SK-N-SH treated with all-trans-retinoic acid at 6 μM for 48 hours (cell line): ENCODE results near the gene COL9A3.
"Not testable (repeated sequence)": the region's sequence is repeated elsewhere in the genome, so short reads cannot be mapped to it uniquely, and the experiment has no call there.

ENCODE experiments used
- ATAC-seq: fragments of 200-7000 bp; cut with Tn5 transposase; 3 replicates; pipeline ENCODE4 v1.9.1; 2020; ENCODE audit warnings: mild to moderate bottlenecking, moderate library complexity
- ARNTL ChIP-seq: fragments of 450-650 bp; formaldehyde crosslinking; IDR thresholded peaks from 2 replicates; pipeline ENCODE4 v1.5.0; 2020; ENCODE audit warnings: low read depth, mild to moderate bottlenecking, moderate library complexity, borderline replicate concordance
- BACH2 ChIP-seq: fragments of 250-450 bp; sonication (Bioruptor Pico); IDR thresholded peaks from 2 replicates; pipeline ENCODE4 v1.9.0; 2021; ENCODE audit warnings: mild to moderate bottlenecking, borderline replicate concordance
- ESRRG ChIP-seq: fragments of 250-450 bp; sonication (Bioruptor Pico); IDR thresholded peaks from 2 replicates; pipeline ENCODE4 v1.6.1; 2021; ENCODE audit warnings: mild to moderate bottlenecking
- GLIS3 ChIP-seq: fragments of 250-450 bp; sonication (Bioruptor Pico); IDR thresholded peaks from 2 replicates; pipeline ENCODE4 v1.5.0; 2020; ENCODE audit warnings: mild to moderate bottlenecking, moderate library complexity
- ISL1 ChIP-seq: fragments of 250-450 bp; sonication (Bioruptor Pico); IDR thresholded peaks from 2 replicates; pipeline ENCODE4 v2.1.2; 2022; ENCODE audit warnings: mild to moderate bottlenecking, moderate library complexity
- OSR1 ChIP-seq: fragments of 250-450 bp; sonication (Bioruptor Pico); IDR thresholded peaks from 2 replicates; pipeline ENCODE4 v1.8.0; 2022; ENCODE audit warnings: moderate library complexity, mild to moderate bottlenecking, inconsistent platforms
- PPARA ChIP-seq: fragments of 250-450 bp; sonication (Bioruptor Pico); IDR thresholded peaks from 2 replicates; pipeline ENCODE4 v1.5.0; 2020; ENCODE audit warnings: mild to moderate bottlenecking, borderline replicate concordance
- RARB ChIP-seq: fragments of 250-450 bp; sonication (Bioruptor Pico); IDR thresholded peaks from 2 replicates; pipeline ENCODE4 v1.8.0; 2021; ENCODE audit warnings: mild to moderate bottlenecking, moderate library complexity
- TCF4 ChIP-seq: fragments of 250-450 bp; sonication (Bioruptor Pico); IDR thresholded peaks from 2 replicates; pipeline ENCODE4 v1.8.0; 2021; ENCODE audit warnings: mild to moderate bottlenecking, moderate library complexity, borderline replicate concordance
- TOX ChIP-seq: fragments of 250-450 bp; sonication (Bioruptor Pico); IDR thresholded peaks from 2 replicates; pipeline ENCODE4 v1.8.0; 2021; ENCODE audit warnings: mild to moderate bottlenecking, moderate library complexity, borderline replicate concordance
- TSHZ2 ChIP-seq: fragments of 250-450 bp; sonication (Bioruptor Pico); IDR thresholded peaks from 2 replicates; pipeline ENCODE4 v1.5.0; 2020; ENCODE audit warnings: mild to moderate bottlenecking, moderate library complexity
- ZFP3 ChIP-seq: fragments of 250-450 bp; sonication (Bioruptor Pico); IDR thresholded peaks from 2 replicates; pipeline ENCODE4 v1.5.0; 2020; ENCODE audit warnings: mild to moderate bottlenecking, moderate library complexity
- ZFP30 ChIP-seq: fragments of 450-650 bp; formaldehyde crosslinking; IDR thresholded peaks from 2 replicates; pipeline ENCODE4 v1.5.0; 2022; ENCODE audit warnings: mild to moderate bottlenecking, moderate library complexity
- ZNF565 ChIP-seq: fragments of 450-650 bp; formaldehyde crosslinking; conservative IDR thresholded peaks from 2 replicates; pipeline ENCODE4 v1.5.0; 2020; ENCODE audit warnings: low read depth, mild to moderate bottlenecking, moderate library complexity
- ZNF70 ChIP-seq: fragments of 450-650 bp; formaldehyde crosslinking; IDR thresholded peaks from 2 replicates; pipeline ENCODE4 v1.5.0; 2020; ENCODE audit warnings: mild to moderate bottlenecking, moderate library complexity
- ZNF8 ChIP-seq: fragments of 450-650 bp; formaldehyde crosslinking; IDR thresholded peaks from 2 replicates; pipeline ENCODE4 v1.5.0; 2020; ENCODE audit warnings: mild to moderate bottlenecking, moderate library complexity
- TF ChIP-seq, protein P1 (sequence below): fragments of 250-450 bp; sonication (Bioruptor Pico); IDR thresholded peaks from 2 replicates; pipeline ENCODE4 v1.8.0; 2020; ENCODE audit warnings: mild to moderate bottlenecking, moderate library complexity, borderline replicate concordance
- TF ChIP-seq, protein P2 (sequence below): fragments of 250-450 bp; sonication (Bioruptor Pico); IDR thresholded peaks from 2 replicates; pipeline ENCODE4 v1.5.1; 2021; ENCODE audit warnings: mild to moderate bottlenecking, moderate library complexity
- TF ChIP-seq, protein P3 (sequence below): fragments of 250-450 bp; sonication (Bioruptor Pico); IDR thresholded peaks from 2 replicates; pipeline ENCODE4 v1.8.0; 2021; ENCODE audit warnings: low read depth, mild to moderate bottlenecking, moderate library complexity, borderline replicate concordance
- TF ChIP-seq, protein P4 (sequence below): fragments of 250-450 bp; sonication (Bioruptor Pico); IDR thresholded peaks from 2 replicates; pipeline ENCODE4 v1.5.1; 2020; ENCODE audit warnings: low read depth, mild to moderate bottlenecking, moderate library complexity

The COL9A3 gene

GRCh38 chr20:62846166-62846890, 29.5 kb downstream of the COL9A3 start:
- TF ChIP-seq, protein P1, sequence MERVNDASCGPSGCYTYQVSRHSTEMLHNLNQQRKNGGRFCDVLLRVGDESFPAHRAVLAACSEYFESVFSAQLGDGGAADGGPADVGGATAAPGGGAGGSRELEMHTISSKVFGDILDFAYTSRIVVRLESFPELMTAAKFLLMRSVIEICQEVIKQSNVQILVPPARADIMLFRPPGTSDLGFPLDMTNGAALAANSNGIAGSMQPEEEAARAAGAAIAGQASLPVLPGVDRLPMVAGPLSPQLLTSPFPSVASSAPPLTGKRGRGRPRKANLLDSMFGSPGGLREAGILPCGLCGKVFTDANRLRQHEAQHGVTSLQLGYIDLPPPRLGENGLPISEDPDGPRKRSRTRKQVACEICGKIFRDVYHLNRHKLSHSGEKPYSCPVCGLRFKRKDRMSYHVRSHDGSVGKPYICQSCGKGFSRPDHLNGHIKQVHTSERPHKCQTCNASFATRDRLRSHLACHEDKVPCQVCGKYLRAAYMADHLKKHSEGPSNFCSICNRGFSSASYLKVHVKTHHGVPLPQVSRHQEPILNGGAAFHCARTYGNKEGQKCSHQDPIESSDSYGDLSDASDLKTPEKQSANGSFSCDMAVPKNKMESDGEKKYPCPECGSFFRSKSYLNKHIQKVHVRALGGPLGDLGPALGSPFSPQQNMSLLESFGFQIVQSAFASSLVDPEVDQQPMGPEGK (CRISPR knock-in tag): no peak
- no peak for TF ChIP-seq ZNF8 (CRISPR knock-in tag)
- TF ChIP-seq ARNTL (CRISPR knock-in tag): no peak
- TF ChIP-seq OSR1 (CRISPR knock-in tag): no peak
- no peak for TF ChIP-seq ZNF565 (CRISPR knock-in tag)
- TF ChIP-seq BACH2: no peak
- TF ChIP-seq, protein P2, sequence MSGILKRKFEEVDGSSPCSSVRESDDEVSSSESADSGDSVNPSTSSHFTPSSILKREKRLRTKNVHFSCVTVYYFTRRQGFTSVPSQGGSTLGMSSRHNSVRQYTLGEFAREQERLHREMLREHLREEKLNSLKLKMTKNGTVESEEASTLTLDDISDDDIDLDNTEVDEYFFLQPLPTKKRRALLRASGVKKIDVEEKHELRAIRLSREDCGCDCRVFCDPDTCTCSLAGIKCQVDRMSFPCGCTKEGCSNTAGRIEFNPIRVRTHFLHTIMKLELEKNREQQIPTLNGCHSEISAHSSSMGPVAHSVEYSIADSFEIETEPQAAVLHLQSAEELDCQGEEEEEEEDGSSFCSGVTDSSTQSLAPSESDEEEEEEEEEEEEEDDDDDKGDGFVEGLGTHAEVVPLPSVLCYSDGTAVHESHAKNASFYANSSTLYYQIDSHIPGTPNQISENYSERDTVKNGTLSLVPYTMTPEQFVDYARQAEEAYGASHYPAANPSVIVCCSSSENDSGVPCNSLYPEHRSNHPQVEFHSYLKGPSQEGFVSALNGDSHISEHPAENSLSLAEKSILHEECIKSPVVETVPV (CRISPR knock-in tag): no peak
- no peak for TF ChIP-seq GLIS3
- no peak for TF ChIP-seq TCF4 (CRISPR knock-in tag)
- no peak for TF ChIP-seq ESRRG (CRISPR knock-in tag)
- no peak for TF ChIP-seq ZFP30 (CRISPR knock-in tag)
- TF ChIP-seq ISL1 (CRISPR knock-in tag): no peak
- TF ChIP-seq TSHZ2 (CRISPR knock-in tag): no peak
- TF ChIP-seq PPARA (CRISPR knock-in tag): no peak
- TF ChIP-seq, protein P3, sequence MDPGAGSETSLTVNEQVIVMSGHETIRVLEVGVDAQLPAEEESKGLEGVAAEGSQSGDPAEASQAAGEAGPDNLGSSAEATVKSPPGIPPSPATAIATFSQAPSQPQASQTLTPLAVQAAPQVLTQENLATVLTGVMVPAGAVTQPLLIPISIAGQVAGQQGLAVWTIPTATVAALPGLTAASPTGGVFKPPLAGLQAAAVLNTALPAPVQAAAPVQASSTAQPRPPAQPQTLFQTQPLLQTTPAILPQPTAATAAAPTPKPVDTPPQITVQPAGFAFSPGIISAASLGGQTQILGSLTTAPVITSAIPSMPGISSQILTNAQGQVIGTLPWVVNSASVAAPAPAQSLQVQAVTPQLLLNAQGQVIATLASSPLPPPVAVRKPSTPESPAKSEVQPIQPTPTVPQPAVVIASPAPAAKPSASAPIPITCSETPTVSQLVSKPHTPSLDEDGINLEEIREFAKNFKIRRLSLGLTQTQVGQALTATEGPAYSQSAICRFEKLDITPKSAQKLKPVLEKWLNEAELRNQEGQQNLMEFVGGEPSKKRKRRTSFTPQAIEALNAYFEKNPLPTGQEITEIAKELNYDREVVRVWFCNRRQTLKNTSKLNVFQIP: no peak
- TF ChIP-seq ZNF70: no peak
- no peak for TF ChIP-seq ZFP3 (CRISPR knock-in tag)
- no peak for TF ChIP-seq RARB

GRCh38 chr20:62848917-62849316, 32.1 kb downstream of the COL9A3 start:
- ATAC-seq: not testable (repeated sequence)

More at GRCh38 chr20:62846166-62846890, 29.5 kb downstream of the COL9A3 start:
- ATAC-seq: no peak

DNA sequence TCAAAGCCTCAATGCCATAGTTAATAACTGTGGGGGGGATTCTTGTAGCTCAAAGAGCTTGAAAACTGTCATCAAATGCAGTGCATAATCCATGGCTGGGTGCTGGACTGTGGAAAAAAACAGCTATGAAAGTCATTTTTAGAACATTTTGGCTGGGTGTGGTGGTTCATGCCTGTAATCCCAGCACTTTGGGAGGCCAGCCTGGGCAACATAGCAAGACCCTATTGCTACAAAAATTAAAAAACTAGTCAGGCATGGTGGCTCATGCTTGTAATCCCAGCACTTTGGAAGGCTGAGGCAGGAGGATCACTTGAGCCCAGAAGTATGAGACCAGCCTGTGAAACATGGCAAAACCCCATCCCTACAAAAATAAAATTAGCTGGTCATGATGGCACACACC, 32.6 kb downstream of the COL9A3 start:
- ATAC-seq: no peak
- TF ChIP-seq TCF4 (CRISPR knock-in tag) (no peak), TSHZ2 (CRISPR knock-in tag) (no peak), ZNF8 (CRISPR knock-in tag) (no peak), OSR1 (CRISPR knock-in tag) (no peak), ISL1 (CRISPR knock-in tag) (no peak), RARB (no peak), GLIS3 (no peak), ARNTL (CRISPR knock-in tag) (no peak), TOX (CRISPR knock-in tag) (no peak), ZFP30 (CRISPR knock-in tag) (no peak), ZNF70 (no peak), ESRRG (CRISPR knock-in tag) (no peak), ZFP3 (CRISPR knock-in tag) (no peak)
- TF ChIP-seq, protein P4, sequence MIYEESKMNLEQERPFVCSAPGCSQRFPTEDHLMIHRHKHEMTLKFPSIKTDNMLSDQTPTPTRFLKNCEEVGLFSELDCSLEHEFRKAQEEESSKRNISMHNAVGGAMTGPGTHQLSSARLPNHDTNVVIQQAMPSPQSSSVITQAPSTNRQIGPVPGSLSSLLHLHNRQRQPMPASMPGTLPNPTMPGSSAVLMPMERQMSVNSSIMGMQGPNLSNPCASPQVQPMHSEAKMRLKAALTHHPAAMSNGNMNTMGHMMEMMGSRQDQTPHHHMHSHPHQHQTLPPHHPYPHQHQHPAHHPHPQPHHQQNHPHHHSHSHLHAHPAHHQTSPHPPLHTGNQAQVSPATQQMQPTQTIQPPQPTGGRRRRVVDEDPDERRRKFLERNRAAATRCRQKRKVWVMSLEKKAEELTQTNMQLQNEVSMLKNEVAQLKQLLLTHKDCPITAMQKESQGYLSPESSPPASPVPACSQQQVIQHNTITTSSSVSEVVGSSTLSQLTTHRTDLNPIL (CRISPR knock-in tag): no peak
- TF ChIP-seq, protein P3: no peak
- TF ChIP-seq, protein P1 (CRISPR knock-in tag): no peak
